PC-3 (cell line): Measurements from ENCODE around the gene VAT1L.

Experiments
- CTCF ChIP-seq: fragments of 300-600 bp; sonication (generic); conservative IDR thresholded peaks from 2 replicates; pipeline ENCODE4 v1.5.1; 2017; ENCODE audit warnings: antibody characterized with exemption, low read depth, mild to moderate bottlenecking, low read length
- EZH2 ChIP-seq: fragments of 300-600 bp; sonication (generic); IDR thresholded peaks from one replicate; pipeline ENCODE4 v1.6.1; 2017; ENCODE audit warnings: antibody characterized with exemption, mild to moderate bottlenecking, low read length; ENCODE audit not compliant: unreplicated experiment
- EZH2phosphoT487 ChIP-seq: fragments of 300-600 bp; sonication (generic); IDR thresholded peaks from 2 replicates; pipeline ENCODE4 v1.6.1; 2018; ENCODE audit warnings: mild to moderate bottlenecking, antibody characterized with exemption, low read length, borderline replicate concordance

GRCh38 chr16:77863250-77863649 lies 74.9 kb downstream of the VAT1L start:
- no peak for TF ChIP-seq CTCF
- no peak for TF ChIP-seq EZH2
- no peak for TF ChIP-seq EZH2phosphoT487
